Head of caudate nucleus (tissue), 42 donors: Measurements from ENCODE around the gene FAM110A.
"Not testable (repeated sequence)": the region's sequence is repeated elsewhere in the genome, so short reads cannot be mapped to it uniquely, and the experiment has no call there.

Experiments used
- DNase-seq, 42 donors: peaks; one replicate each; pipeline versions ENCODE4 v3.0.0 to v3.0.0-alpha.2; 2020 to 2021; ENCODE audit warnings: mixed read lengths in 7 of 42
- intact Hi-C: fragments of 100-400 bp; cut with DNase I; formaldehyde crosslinking; loops from one replicate; pipeline ENCODE4 v1.15.0; 2022

FAM110A gene

GRCh38 chr20:839626-840025, 6.1 kb downstream of the FAM110A start:
- intact Hi-C loops: no loop called here

GRCh38 chr20:840503-840857, 7.0 kb downstream of the FAM110A start:
- intact Hi-C loops: no loop called here
- no peak for DNase-seq

More at GRCh38 chr20:839626-840025, 6.1 kb downstream of the FAM110A start:
- no peak for DNase-seq

GRCh38 chr20:840858-841567, 7.5 kb downstream of the FAM110A start:
- intact Hi-C loops: no loop called here
- no peak for DNase-seq

GRCh38 chr20:841568-842546, 8.3 kb downstream of the FAM110A start:
- DNase-seq: no peak
- intact Hi-C loops: no loop called here

GRCh38 chr20:842547-842940, 9.0 kb downstream of the FAM110A start:
- intact Hi-C loops: no loop called here
- DNase-seq: no peak

GRCh38 chr20:843912-844311, 10.4 kb downstream of the FAM110A start:
- no peak for DNase-seq
- intact Hi-C loops: no loop called here

GRCh38 chr20:844473-845225, 11.1 kb downstream of the FAM110A start:
- DNase-seq: peak; percentile 68 to 97 (median 88)
- intact Hi-C loops: no loop called here

- intact Hi-C loops: no loop called here
- no peak for DNase-seq
These were observed 11.8 kb downstream of the FAM110A start for GRCh38 chr20:845226-845868.

GRCh38 chr20:845941-846893, 12.7 kb downstream of the FAM110A start:
- DNase-seq: no peak
- intact Hi-C loops: no loop called here

- intact Hi-C loops: no loop called here
- DNase-seq: peak in 8 of 42 donors; percentile 8 to 34 (median 24)
These were observed 13.4 kb downstream of the FAM110A start for GRCh38 chr20:846894-847278.

GRCh38 chr20:848193-848592, 14.7 kb downstream of the FAM110A start:
- no peak for DNase-seq
- intact Hi-C loops: no loop called here

- intact Hi-C loops, DNase-seq: not testable (repeated sequence)
These were observed 15.2 kb downstream of the FAM110A start for GRCh38 chr20:848731-849130.

- intact Hi-C loops: no loop called here
- no peak for DNase-seq
These were observed 20.0 kb downstream of the FAM110A start for GRCh38 chr20:853406-853996.

GRCh38 chr20:854601-855000, 21.1 kb downstream of the FAM110A start:
- no peak for DNase-seq
- intact Hi-C loops: no loop called here

GRCh38 chr20:855466-856360, 22.2 kb downstream of the FAM110A start:
- intact Hi-C loops: no loop called here

GRCh38 chr20:856361-856775, 22.9 kb downstream of the FAM110A start:
- intact Hi-C loops: no loop called here
- no peak for DNase-seq

More at GRCh38 chr20:855466-856360, 22.2 kb downstream of the FAM110A start:
- DNase-seq: no peak

- intact Hi-C loops: no loop called here
- no peak for DNase-seq
These were observed 24.5 kb downstream of the FAM110A start for GRCh38 chr20:858011-858410.
